Left ventricle myocardium inferior (tissue), 1 donor: ENCODE data around the gene RAB9A. TPM values are rescaled to one million over a fixed set of nuclear protein-coding genes. Genes with fewer than 3 reads are reported as not detected.

Experiments
- DNase-seq: peaks from one replicate; pipeline ENCODE4 v3.0.0-alpha.2; 2020
- H3K27ac ChIP-seq: fragments of 200-600 bp; replicated peaks from 2 replicates; pipeline ENCODE4 v1.8.0; 2021
- H3K27me3 ChIP-seq: fragments of 200-600 bp; 2 replicates; pipeline ENCODE4 v1.8.0; 2021; ENCODE audit warnings: low read depth
- H3K36me3 ChIP-seq: fragments of 200-600 bp; 2 replicates; pipeline ENCODE4 v1.8.0; 2021
- H3K4me1 ChIP-seq: fragments of 200-600 bp; 2 replicates; pipeline ENCODE4 v1.8.0; 2021
- H3K4me3 ChIP-seq: fragments of 200-600 bp; 2 replicates; pipeline ENCODE4 v1.8.0; 2021; ENCODE audit warnings: mild to moderate bottlenecking, moderate library complexity
- H3K9me3 ChIP-seq: fragments of 200-600 bp; replicated peaks from 2 replicates; pipeline ENCODE4 v1.8.0; 2021
- intact Hi-C: fragments of 100-400 bp; cut with micrococcal nuclease; formaldehyde crosslinking; loops from one replicate; pipeline ENCODE4 v1.11.0; 2022
- total RNA-seq: library from RNA; stranded (reverse); fragmentation: NEBNext Ultra II Directional; extraction: Animal tissue kit (Norgen Biotek cat#: 25700); gene quantifications from one replicate; pipeline ENCODE4 v1.2.1, GENCODE V29; 2021
- TF ChIP-seq, protein P1 (sequence below): fragments of 200-600 bp; IDR thresholded peaks from 2 replicates; pipeline ENCODE4 v1.8.0; 2021; ENCODE audit warnings: antibody characterized with exemption, mild to moderate bottlenecking, borderline replicate concordance
- donor health status: DM: no; HTN: yes; CAD: no; lungs with severe emphysema.

The RAB9A gene
- total RNA-seq, 1 donor from 2014 or later, result 22.2 TPM

DNA sequence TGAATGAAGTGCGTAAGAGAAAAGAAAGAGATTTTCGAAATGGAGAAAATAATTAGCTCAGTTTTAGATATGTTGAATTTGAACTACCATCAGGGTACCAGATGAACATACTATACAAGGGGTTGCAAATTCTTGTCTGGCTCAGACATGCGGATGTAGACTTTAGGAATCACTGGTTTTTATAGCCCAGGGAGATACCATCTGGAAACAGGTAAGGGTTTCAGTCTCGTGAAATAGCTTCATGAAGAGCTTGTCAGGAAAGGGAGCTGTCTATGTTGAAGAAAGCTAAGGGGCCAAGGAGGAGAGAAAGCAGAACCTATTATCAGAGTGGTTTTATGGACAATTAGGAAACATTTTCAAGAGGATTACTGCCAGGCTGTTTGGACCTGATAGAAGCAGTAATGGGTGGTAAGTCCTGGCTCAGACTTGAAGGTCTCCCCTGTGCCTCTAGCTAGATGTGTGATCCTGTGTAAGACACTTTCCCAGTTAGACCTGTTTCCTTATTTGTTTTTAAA is 6.7 kb downstream of the RAB9A start:
- TF ChIP-seq, protein P1, sequence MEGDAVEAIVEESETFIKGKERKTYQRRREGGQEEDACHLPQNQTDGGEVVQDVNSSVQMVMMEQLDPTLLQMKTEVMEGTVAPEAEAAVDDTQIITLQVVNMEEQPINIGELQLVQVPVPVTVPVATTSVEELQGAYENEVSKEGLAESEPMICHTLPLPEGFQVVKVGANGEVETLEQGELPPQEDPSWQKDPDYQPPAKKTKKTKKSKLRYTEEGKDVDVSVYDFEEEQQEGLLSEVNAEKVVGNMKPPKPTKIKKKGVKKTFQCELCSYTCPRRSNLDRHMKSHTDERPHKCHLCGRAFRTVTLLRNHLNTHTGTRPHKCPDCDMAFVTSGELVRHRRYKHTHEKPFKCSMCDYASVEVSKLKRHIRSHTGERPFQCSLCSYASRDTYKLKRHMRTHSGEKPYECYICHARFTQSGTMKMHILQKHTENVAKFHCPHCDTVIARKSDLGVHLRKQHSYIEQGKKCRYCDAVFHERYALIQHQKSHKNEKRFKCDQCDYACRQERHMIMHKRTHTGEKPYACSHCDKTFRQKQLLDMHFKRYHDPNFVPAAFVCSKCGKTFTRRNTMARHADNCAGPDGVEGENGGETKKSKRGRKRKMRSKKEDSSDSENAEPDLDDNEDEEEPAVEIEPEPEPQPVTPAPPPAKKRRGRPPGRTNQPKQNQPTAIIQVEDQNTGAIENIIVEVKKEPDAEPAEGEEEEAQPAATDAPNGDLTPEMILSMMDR, result no peak
- H3K4me3 ChIP-seq, result no peak overlapping the region

DNA sequence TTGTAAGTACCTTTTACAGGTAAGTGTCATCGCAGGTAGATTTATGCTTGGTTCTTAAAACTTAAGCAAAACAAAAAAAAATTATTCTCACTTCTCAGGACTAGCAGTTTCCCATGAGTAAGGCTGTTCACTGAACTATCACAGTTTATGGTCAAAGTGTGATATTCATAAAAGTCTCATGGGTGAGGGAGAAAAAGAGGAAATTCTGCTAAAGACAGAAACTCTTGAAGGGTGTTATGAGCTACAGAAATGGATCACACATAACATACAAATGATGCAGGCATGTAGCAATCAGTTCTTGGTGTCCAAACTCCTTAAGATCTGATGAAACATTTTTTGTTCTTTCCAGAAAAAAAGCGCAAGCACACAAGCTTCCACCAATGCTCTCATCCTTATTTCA is 8.5 kb downstream of the RAB9A start:
- no peak for DNase-seq
- H3K36me3 ChIP-seq, result no peaks in the 10 kb centered on the region
- H3K27ac ChIP-seq, result no peak overlapping the region
- peaks cover 78% of the 10 kb centered on the region for H3K4me1 ChIP-seq
- TF ChIP-seq, protein P1, result no peak
- intact Hi-C loops, result no loop called here
- H3K9me3 ChIP-seq, result no peaks in the 10 kb centered on the region
- no peak overlapping the region for H3K4me3 ChIP-seq
- no peaks in the 10 kb centered on the region for H3K27me3 ChIP-seq

More for the DNA sequence above, 6.7 kb downstream of the RAB9A start:
- Histone ChIP-seq H3K27me3 (no peaks in the 10 kb centered on the region), H3K36me3 (no peaks in the 10 kb centered on the region), H3K9me3 (no peaks in the 10 kb centered on the region), H3K4me1 (peaks cover 84% of the 10 kb centered on the region), H3K27ac (no peak overlapping the region)
- DNase-seq, result no peak
- intact Hi-C loops, result no loop called here

DNA sequence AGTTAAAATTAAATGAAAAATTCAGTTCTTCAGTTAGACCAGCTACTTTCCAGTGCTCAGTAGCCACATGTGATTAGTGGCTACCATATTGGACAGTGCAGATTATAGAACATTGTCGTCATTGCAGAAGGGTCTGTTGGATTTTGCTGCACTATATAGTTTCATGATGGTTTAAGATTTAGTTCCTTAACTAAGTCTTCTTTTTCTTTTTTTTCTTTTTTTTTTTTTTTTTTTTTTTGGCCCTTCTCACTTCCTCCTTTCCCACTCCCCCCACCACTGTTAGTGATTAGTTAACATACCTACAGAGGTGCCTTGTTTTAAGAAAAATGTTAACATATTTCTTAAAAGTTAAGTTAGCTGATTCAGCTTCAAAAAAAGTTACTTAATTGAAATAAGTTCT is 9.0 kb downstream of the RAB9A start:
- DNase-seq, result no peak
- H3K27ac ChIP-seq, result no peak overlapping the region
- no peaks in the 10 kb centered on the region for H3K27me3 ChIP-seq
- intact Hi-C loops, result no loop called here
- no peaks in the 10 kb centered on the region for H3K36me3 ChIP-seq
- H3K4me1 ChIP-seq, result peaks cover 77% of the 10 kb centered on the region
- TF ChIP-seq, protein P1, result no peak
- no peak overlapping the region for H3K4me3 ChIP-seq
- H3K9me3 ChIP-seq, result no peaks in the 10 kb centered on the region

DNA sequence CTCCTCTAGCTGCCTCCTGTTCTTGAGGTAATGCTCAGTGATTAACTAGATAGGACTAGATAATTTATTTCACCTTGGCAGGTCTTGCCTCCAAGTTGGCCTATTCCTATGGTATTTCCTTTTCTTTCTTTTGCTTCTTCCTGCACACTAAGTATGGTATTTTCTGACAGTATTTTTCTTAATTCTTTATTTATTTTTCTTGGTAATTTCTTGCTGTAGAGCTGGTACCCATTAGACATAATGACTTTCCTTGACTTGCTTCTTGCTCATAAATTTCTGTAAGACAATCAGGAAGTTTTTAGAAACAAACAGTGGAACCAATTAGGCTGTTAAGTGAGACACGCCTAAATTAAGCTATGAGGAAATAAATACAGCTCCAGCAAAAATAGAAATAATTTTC is 9.5 kb downstream of the RAB9A start:
- H3K9me3 ChIP-seq, result no peaks in the 10 kb centered on the region
- no peak for DNase-seq
- no peaks in the 10 kb centered on the region for H3K36me3 ChIP-seq
- TF ChIP-seq, protein P1, result no peak
- intact Hi-C loops, result no loop called here
- H3K4me1 ChIP-seq, result peaks cover 77% of the 10 kb centered on the region
- H3K4me3 ChIP-seq, result no peak overlapping the region
- no peaks in the 10 kb centered on the region for H3K27me3 ChIP-seq
- no peak overlapping the region for H3K27ac ChIP-seq

DNA sequence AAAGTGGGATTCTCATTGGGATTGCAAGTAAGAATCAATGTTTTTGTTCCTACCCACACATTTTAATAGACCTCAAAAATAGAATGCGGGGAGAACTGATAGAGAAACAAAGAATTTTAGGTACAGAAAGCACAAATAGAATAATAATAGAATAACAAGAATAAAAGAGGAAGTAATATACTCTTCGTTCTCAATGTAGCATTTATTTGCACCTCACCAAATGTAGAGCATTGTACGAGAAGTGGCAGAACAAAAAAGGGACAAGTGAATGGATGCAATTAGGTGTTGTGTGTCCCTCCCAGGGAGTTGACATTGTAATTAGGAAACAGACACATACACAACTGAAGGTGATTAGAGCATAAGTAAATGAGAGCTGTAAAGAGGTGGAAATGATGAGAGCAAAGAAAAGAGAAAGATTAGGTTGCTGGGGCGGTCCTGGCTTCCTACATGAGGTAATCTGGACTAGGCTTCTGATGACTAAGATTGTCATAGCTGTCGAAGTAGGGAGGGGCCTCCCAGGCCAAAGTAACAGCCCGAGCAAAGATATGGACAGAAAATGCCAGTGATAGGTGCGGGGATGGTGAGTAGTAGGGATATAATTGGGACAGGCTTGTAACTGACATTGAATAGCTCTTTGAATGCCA is 10.4 kb downstream of the RAB9A start:
- TF ChIP-seq, protein P1, result no peak

More for the DNA sequence above, 10.4 kb downstream of the RAB9A start:
- Histone ChIP-seq H3K9me3 (no peaks in the 10 kb centered on the region), H3K4me1 (peaks cover 76% of the 10 kb centered on the region), H3K27ac (peak overlapping the region; percentile 15), H3K36me3 (no peaks in the 10 kb centered on the region), H3K27me3 (no peaks in the 10 kb centered on the region), H3K4me3 (no peak overlapping the region)
- DNase-seq, result no peak
- intact Hi-C loops, result no loop called here
